ENCODE data around the gene RORC. TPM values are rescaled to one million over a fixed set of nuclear protein-coding genes. Genes with fewer than 3 reads are reported as not detected.

The RORC gene
- total and polyA plus RNA-seq, 9 donors, result 2.5 to 8.8 (median 7.8) TPM

DNA sequence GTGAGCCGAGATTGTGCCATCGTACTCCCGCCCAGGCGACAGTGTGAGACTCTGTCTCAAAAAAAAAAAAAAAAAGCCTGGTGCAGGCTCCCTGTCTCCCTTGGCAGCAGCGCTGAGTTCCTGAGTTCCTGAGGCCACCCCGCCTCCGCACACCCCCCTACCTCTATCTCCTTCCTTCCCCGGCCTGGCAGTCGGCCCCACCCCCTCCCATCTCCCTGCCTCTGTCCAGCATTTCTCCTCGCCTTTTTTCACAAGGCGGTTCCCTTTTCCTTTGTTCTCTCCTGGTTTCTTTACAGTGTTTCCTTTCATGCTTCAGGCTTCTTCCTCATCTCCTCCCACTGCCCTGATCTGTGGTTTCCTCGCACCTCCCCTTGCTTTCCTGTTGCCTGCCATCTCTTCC, 2.7 kb downstream of the RORC start:
- Histone ChIP-seq H3K36me3 (ENCODE audit: control insufficient read depth, insufficient read depth, low read length) (no peaks in the 10 kb centered on the region), H3K4me3 (ENCODE audit: low read length) (no peak overlapping the region), H3K4me1 (ENCODE audit: control insufficient read depth, insufficient read depth, low read length) (peaks cover 55% of the 10 kb centered on the region), H3K27me3 (ENCODE audit: control insufficient read depth, insufficient read depth, low read length) (peaks cover 2% of the 10 kb centered on the region), H3K9me3 (replicated peaks; ENCODE audit: control insufficient read depth, low read depth, low read length) (no peaks in the 10 kb centered on the region), H3K27ac (ENCODE audit: low read length) (no peak overlapping the region)
- DNase-seq, result peak; percentile 54
- 2% methylated on average over 12 of the region's 12 CpGs for WGBS (ENCODE audit: insufficient coverage)

GRCh38 chr1:151827853-151828252, 3.7 kb downstream of the RORC start:
- H3K27me3 ChIP-seq (ENCODE audit: control insufficient read depth, insufficient read depth, low read length), result peaks cover 2% of the 10 kb centered on the region
- H3K9me3 ChIP-seq (replicated peaks; ENCODE audit: control insufficient read depth, low read depth, low read length), result no peaks in the 10 kb centered on the region
- H3K36me3 ChIP-seq (ENCODE audit: control insufficient read depth, insufficient read depth, low read length), result no peaks in the 10 kb centered on the region
- no peak overlapping the region for H3K27ac ChIP-seq (ENCODE audit: low read length)
- no peak for DNase-seq
- no peak overlapping the region for H3K4me3 ChIP-seq (ENCODE audit: low read length)
- H3K4me1 ChIP-seq (ENCODE audit: control insufficient read depth, insufficient read depth, low read length), result peaks cover 50% of the 10 kb centered on the region
- WGBS (ENCODE audit: insufficient coverage), result 38% methylated on average over 7 of the region's 9 CpGs

DNA sequence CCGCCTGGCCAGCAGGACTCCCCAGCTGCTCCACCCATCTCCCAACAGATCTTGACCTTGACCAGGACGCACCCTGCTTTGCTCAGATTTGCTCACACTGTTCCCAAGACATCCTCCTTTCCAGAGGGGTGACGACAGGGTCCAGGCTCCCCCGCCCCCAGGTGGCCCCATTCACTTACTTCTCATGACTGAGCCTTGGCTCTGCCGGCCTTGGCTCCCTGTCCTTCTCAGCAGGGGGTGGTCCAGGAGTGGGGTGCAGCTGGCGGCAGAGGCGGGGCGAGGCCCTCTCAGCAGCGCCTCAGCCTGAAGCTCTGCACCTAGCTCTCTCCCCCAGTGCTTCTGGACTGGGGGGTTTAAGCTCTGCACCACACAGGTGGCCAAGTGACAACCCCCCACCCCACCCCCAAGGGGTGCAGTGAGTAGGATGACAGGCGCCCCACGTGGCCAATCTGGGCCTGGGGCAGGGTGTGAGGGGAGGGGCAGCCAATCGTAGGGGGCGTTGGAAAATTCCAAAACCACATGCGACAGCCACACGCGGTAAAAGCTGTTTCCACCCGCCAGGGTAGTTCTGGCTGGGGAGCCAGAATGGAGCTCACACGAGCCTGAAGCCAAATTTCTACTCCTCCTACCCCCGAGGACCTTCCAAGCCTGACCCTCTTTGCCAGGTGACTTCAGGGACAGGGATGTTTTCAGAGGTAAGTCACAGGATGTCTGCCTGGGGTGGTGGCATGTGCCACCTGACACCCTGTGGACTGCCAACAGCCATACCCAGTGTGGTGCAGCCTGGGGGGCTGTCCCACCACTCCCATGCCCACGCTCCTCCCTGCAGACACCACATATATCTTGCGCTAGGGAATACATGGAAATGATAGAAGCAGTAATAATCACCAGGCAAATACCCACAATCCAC, 5.6 kb downstream of the RORC start:
- peaks cover 43% of the 10 kb centered on the region for H3K4me1 ChIP-seq (ENCODE audit: control insufficient read depth, insufficient read depth, low read length)
- no peaks in the 10 kb centered on the region for H3K9me3 ChIP-seq (replicated peaks; ENCODE audit: control insufficient read depth, low read depth, low read length)
- H3K27me3 ChIP-seq (ENCODE audit: control insufficient read depth, insufficient read depth, low read length), result peaks cover 2% of the 10 kb centered on the region
- no peaks in the 10 kb centered on the region for H3K36me3 ChIP-seq (ENCODE audit: control insufficient read depth, insufficient read depth, low read length)
- no peak for DNase-seq
- peak overlapping the region; percentile 66 for H3K27ac ChIP-seq (ENCODE audit: low read length)
- 17% methylated on average over 5 of the region's 21 CpGs for WGBS (ENCODE audit: insufficient coverage)
- no peak overlapping the region for H3K4me3 ChIP-seq (ENCODE audit: low read length)

- DNase-seq, result peak; percentile 56
- no peak overlapping the region for H3K4me3 ChIP-seq (ENCODE audit: low read length)
- H3K4me1 ChIP-seq (ENCODE audit: control insufficient read depth, insufficient read depth, low read length), result peaks cover 39% of the 10 kb centered on the region
Observed at GRCh38 chr1:151825204-151825603, 6.4 kb downstream of the RORC start.

DNA sequence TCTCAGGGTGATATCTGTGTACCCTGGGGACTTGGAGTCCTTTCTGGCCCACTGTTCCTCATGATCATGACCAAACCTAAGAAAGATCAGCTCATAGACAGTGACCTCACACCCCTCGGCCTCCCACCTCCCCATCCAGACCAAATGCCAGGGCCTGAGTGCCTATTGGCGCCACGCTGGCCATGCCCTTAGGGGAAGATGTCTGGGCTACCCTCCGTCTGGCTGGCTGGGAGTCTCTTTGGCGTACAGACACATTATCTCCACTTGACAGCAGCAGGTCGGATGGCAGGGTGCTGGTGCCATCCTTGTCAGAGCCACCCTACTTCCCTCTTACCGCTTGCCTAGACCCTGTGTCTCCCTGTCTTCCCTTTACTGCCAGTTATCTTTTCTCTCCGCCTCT, 8.4 kb downstream of the RORC start:
- Histone ChIP-seq H3K9me3 (replicated peaks; ENCODE audit: control insufficient read depth, low read depth, low read length) (no peaks in the 10 kb centered on the region), H3K4me1 (ENCODE audit: control insufficient read depth, insufficient read depth, low read length) (peaks cover 29% of the 10 kb centered on the region), H3K36me3 (ENCODE audit: control insufficient read depth, insufficient read depth, low read length) (no peaks in the 10 kb centered on the region), H3K4me3 (ENCODE audit: low read length) (no peak overlapping the region), H3K27me3 (ENCODE audit: control insufficient read depth, insufficient read depth, low read length) (peaks cover under 1% of the 10 kb centered on the region), H3K27ac (ENCODE audit: low read length) (no peak overlapping the region)
- no peak for DNase-seq
- 79% methylated on average over 7 of the region's 8 CpGs for WGBS (ENCODE audit: insufficient coverage)

More at GRCh38 chr1:151825204-151825603, 6.4 kb downstream of the RORC start:
- 87% methylated on average over 7 of the region's 9 CpGs for WGBS (ENCODE audit: insufficient coverage)
- Histone ChIP-seq H3K36me3 (ENCODE audit: control insufficient read depth, insufficient read depth, low read length) (no peaks in the 10 kb centered on the region), H3K27ac (ENCODE audit: low read length) (peak overlapping the region; percentile 66), H3K27me3 (ENCODE audit: control insufficient read depth, insufficient read depth, low read length) (peaks cover 2% of the 10 kb centered on the region), H3K9me3 (replicated peaks; ENCODE audit: control insufficient read depth, low read depth, low read length) (no peaks in the 10 kb centered on the region)

GRCh38 chr1:151822404-151822803, 9.2 kb downstream of the RORC start:
- Histone ChIP-seq H3K27me3 (ENCODE audit: control insufficient read depth, insufficient read depth, low read length) (no peaks in the 10 kb centered on the region), H3K4me1 (ENCODE audit: control insufficient read depth, insufficient read depth, low read length) (peaks cover 31% of the 10 kb centered on the region), H3K36me3 (ENCODE audit: control insufficient read depth, insufficient read depth, low read length) (no peaks in the 10 kb centered on the region), H3K9me3 (replicated peaks; ENCODE audit: control insufficient read depth, low read depth, low read length) (no peaks in the 10 kb centered on the region), H3K4me3 (ENCODE audit: low read length) (no peak overlapping the region), H3K27ac (ENCODE audit: low read length) (no peak overlapping the region)
- WGBS (ENCODE audit: insufficient coverage), result 17% methylated on average over 2 of the region's 7 CpGs
- DNase-seq, result no peak

DNA sequence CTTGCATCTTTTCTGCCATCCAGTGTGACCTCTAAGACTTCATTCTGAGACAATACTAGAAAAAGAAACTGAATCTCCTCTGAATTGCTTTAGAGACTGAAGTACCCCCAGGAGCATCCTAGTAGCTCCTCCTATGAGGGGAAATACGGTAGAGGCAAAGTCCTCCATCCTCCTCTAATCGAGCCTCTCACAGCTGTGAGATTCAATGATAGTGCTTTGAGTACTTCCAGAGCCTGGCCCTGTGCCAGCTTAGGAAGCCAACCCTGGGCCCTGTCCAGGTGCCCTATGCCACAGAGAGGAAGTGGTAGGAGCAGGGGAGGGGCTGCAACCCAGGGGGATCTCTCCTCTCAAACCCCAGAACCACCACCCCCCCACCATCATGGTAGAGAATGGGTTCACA, 10.7 kb downstream of the RORC start:
- Histone ChIP-seq H3K27me3 (ENCODE audit: control insufficient read depth, insufficient read depth, low read length) (no peaks in the 10 kb centered on the region), H3K4me1 (ENCODE audit: control insufficient read depth, insufficient read depth, low read length) (peaks cover 38% of the 10 kb centered on the region), H3K27ac (ENCODE audit: low read length) (no peak overlapping the region), H3K9me3 (replicated peaks; ENCODE audit: control insufficient read depth, low read depth, low read length) (no peaks in the 10 kb centered on the region), H3K4me3 (ENCODE audit: low read length) (no peak overlapping the region), H3K36me3 (ENCODE audit: control insufficient read depth, insufficient read depth, low read length) (peaks cover 2% of the 10 kb centered on the region)
- no CpG with 5 or more reads among the region's 2 CpGs for WGBS (ENCODE audit: insufficient coverage)
- DNase-seq, result no peak

- no peaks in the 10 kb centered on the region for H3K9me3 ChIP-seq (replicated peaks; ENCODE audit: control insufficient read depth, low read depth, low read length)
- H3K27ac ChIP-seq (ENCODE audit: low read length), result no peak overlapping the region
- H3K4me3 ChIP-seq (ENCODE audit: low read length), result no peak overlapping the region
- DNase-seq, result no peak
- H3K36me3 ChIP-seq (ENCODE audit: control insufficient read depth, insufficient read depth, low read length), result peaks cover 2% of the 10 kb centered on the region
- WGBS (ENCODE audit: insufficient coverage), result 77% methylated on average over 4 of the region's 7 CpGs
- H3K4me1 ChIP-seq (ENCODE audit: control insufficient read depth, insufficient read depth, low read length), result peaks cover 34% of the 10 kb centered on the region
- no peaks in the 10 kb centered on the region for H3K27me3 ChIP-seq (ENCODE audit: control insufficient read depth, insufficient read depth, low read length)
Observed at GRCh38 chr1:151819976-151820623, 11.5 kb downstream of the RORC start.

DNA sequence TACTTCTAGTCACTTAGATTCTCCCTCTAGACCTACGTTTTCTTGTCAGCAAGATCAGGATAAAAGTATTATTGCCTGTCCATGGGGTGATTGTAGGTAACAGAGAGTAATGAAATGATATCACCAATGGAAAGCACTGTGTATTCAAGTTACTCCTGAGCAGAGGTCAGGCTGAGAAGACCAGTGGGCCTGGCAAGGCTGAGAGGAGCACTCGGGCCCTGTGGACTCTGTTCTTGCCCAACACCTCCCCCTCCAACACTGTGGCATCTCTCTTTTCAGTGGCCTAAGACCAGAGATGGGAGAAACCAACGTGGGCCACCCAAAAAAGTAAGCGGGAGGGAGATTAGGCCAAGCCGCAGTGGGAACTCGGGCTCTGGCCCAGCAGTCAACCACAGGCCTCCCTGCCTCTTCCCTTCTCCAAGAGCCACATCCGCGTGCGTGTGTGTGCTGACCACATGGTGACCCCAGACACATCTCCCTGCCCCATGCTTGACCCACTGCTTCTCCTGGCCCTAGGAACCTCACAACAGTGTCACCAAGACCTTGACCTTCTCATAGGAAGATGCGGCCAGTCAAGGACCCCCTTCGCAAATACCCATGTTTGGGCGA, 12.3 kb downstream of the RORC start:
- H3K27ac ChIP-seq (ENCODE audit: low read length), result no peak overlapping the region

GRCh38 chr1:151817353-151817730, 14.3 kb downstream of the RORC start:
- peaks cover 26% of the 10 kb centered on the region for H3K4me1 ChIP-seq (ENCODE audit: control insufficient read depth, insufficient read depth, low read length)
- H3K36me3 ChIP-seq (ENCODE audit: control insufficient read depth, insufficient read depth, low read length), result peaks cover 2% of the 10 kb centered on the region
- peak; percentile 60 for DNase-seq
- no peak overlapping the region for H3K4me3 ChIP-seq (ENCODE audit: low read length)
- H3K9me3 ChIP-seq (replicated peaks; ENCODE audit: control insufficient read depth, low read depth, low read length), result no peaks in the 10 kb centered on the region
- peak overlapping the region; percentile 3 for H3K27ac ChIP-seq (ENCODE audit: low read length)
- WGBS (ENCODE audit: insufficient coverage), result 24% methylated on average over 6 of the region's 7 CpGs
- no peaks in the 10 kb centered on the region for H3K27me3 ChIP-seq (ENCODE audit: control insufficient read depth, insufficient read depth, low read length)

More for the DNA sequence above, 12.3 kb downstream of the RORC start:
- peaks cover 2% of the 10 kb centered on the region for H3K36me3 ChIP-seq (ENCODE audit: control insufficient read depth, insufficient read depth, low read length)
- H3K9me3 ChIP-seq (replicated peaks; ENCODE audit: control insufficient read depth, low read depth, low read length), result no peaks in the 10 kb centered on the region
- 89% methylated on average over 10 of the region's 12 CpGs for WGBS (ENCODE audit: insufficient coverage)
- DNase-seq, result no peak
- H3K4me1 ChIP-seq (ENCODE audit: control insufficient read depth, insufficient read depth, low read length), result peaks cover 31% of the 10 kb centered on the region
- no peak overlapping the region for H3K4me3 ChIP-seq (ENCODE audit: low read length)
- H3K27me3 ChIP-seq (ENCODE audit: control insufficient read depth, insufficient read depth, low read length), result no peaks in the 10 kb centered on the region

All from muscle of leg (tissue), 11 donors.